Hepatocyte (in vitro differentiated cells): Measurements from ENCODE around the gene MCRS1. TPM values are rescaled to one million over a fixed set of nuclear protein-coding genes. Genes with fewer than 3 reads are reported as not detected.

ENCODE experiments used
- DNase-seq: peaks from one replicate; pipeline ENCODE4 v3.0.0-alpha.2; 2016; ENCODE audit warnings: low spot score
- H2AFZ ChIP-seq: fragments of 200-600 bp; sonication (generic); 2 replicates; pipeline ENCODE4 v1.6.0; 2016; ENCODE audit warnings: antibody characterized with exemption, mild to moderate bottlenecking
- H3K27ac ChIP-seq: fragments of 200-600 bp; sonication (generic); 2 replicates; pipeline ENCODE4 v1.5.1; 2016; ENCODE audit warnings: mild to moderate bottlenecking
- H3K27me3 ChIP-seq: fragments of 200-600 bp; sonication (generic); 2 replicates; pipeline ENCODE4 v1.6.1; 2016
- H3K36me3 ChIP-seq: fragments of 200-600 bp; sonication (generic); replicated peaks from 2 replicates; pipeline ENCODE4 v1.5.1; 2016; ENCODE audit warnings: low read depth; ENCODE audit not compliant: insufficient read depth
- H3K4me1 ChIP-seq: fragments of 200-600 bp; sonication (generic); 2 replicates; pipeline ENCODE4 v1.5.1; 2016; ENCODE audit warnings: mild to moderate bottlenecking, moderate library complexity; ENCODE audit not compliant: insufficient read depth
- H3K4me2 ChIP-seq: fragments of 200-600 bp; sonication (generic); 2 replicates; pipeline ENCODE4 v1.6.0; 2016
- H3K4me3 ChIP-seq: fragments of 200-600 bp; sonication (generic); 2 replicates; pipeline ENCODE4 v1.5.1; 2016; ENCODE audit warnings: mild to moderate bottlenecking
- H3K79me2 ChIP-seq: fragments of 200-600 bp; sonication (generic); 2 replicates; pipeline ENCODE4 v1.6.0; 2017; ENCODE audit warnings: mild to moderate bottlenecking
- H3K9me2 ChIP-seq: fragments of 200-600 bp; sonication (generic); replicated peaks from 2 replicates; pipeline ENCODE4 v1.6.0; 2017; ENCODE audit warnings: mild to moderate bottlenecking; ENCODE audit not compliant: insufficient read depth
- H3K9me3 ChIP-seq: fragments of 200-600 bp; sonication (generic); 2 replicates; pipeline ENCODE4 v1.5.1; 2016; ENCODE audit warnings: low read depth, mild to moderate bottlenecking
- H4K20me1 ChIP-seq: fragments of 200-600 bp; sonication (generic); 2 replicates; pipeline ENCODE4 v1.6.0; 2016; ENCODE audit warnings: mild to moderate bottlenecking; ENCODE audit not compliant: insufficient read depth, poor library complexity, severe bottlenecking
- CTCF ChIP-seq: fragments of 200-600 bp; sonication (generic); IDR thresholded peaks from 2 replicates; pipeline ENCODE4 v1.5.1; 2016; ENCODE audit warnings: antibody characterized with exemption, mild to moderate bottlenecking; ENCODE audit not compliant: poor library complexity
- EZH2 ChIP-seq: fragments of 200-600 bp; sonication (generic); IDR thresholded peaks from 2 replicates; pipeline ENCODE4 v1.6.1; 2016; ENCODE audit warnings: antibody characterized with exemption, mild to moderate bottlenecking, borderline replicate concordance
- EZH2phosphoT487 ChIP-seq: fragments of 200-600 bp; sonication (generic); IDR thresholded peaks from one replicate; pipeline ENCODE4 v1.6.1; 2018; ENCODE audit warnings: antibody characterized with exemption, mild to moderate bottlenecking, low read depth, moderate library complexity; ENCODE audit not compliant: unreplicated experiment, severe bottlenecking
- WGBS: methylation state at CpG from one replicate; pipeline ENCODE4 v1.1.6; 2016; ENCODE audit warnings: low lambda C conversion rate; ENCODE audit errors: missing lambda C conversion rate; 5-methylcytosine and 5-hydroxymethylcytosine counted together
- polyA plus RNA-seq: library from polyadenylated mRNA; unstranded; fragments of >200 nt; fragmentation: Nextera tagmentation; extraction: Ambion mirVana; gene quantifications from 2 replicates; pipeline ENCODE4 v1.2.1, GENCODE V29; 2016
- total RNA-seq: library from RNA; depleted of rRNA; stranded (reverse); fragments of >200 nt; gene quantifications from 2 replicates; pipeline ENCODE4 v1.2.3, GENCODE V29; 2014

The MCRS1 gene
- total and polyA plus RNA-seq, 2 experiments from 2014 or later, result 51.4 to 57.7 TPM

- 91% methylated on average over 10 of the region's 10 CpGs for WGBS
- Histone ChIP-seq H3K79me2 (no peaks in the 10 kb centered on the region), H3K27me3 (peaks cover 30% of the 10 kb centered on the region), H3K4me1 (peaks cover 9% of the 10 kb centered on the region), H4K20me1 (no peaks in the 10 kb centered on the region), H3K4me2 (no peak overlapping the region), H3K9me2 (no peaks in the 10 kb centered on the region), H3K9me3 (no peaks in the 10 kb centered on the region), H3K36me3 (no peaks in the 10 kb centered on the region), H3K4me3 (no peak overlapping the region), H2AFZ (no peak overlapping the region), H3K27ac (no peak overlapping the region)
- TF ChIP-seq EZH2phosphoT487, result no peak
- TF ChIP-seq CTCF, result no peak
- no peak for TF ChIP-seq EZH2
- no peak for DNase-seq
Measured at GRCh38 chr12:49533331-49533730, 34.6 kb downstream of the MCRS1 start.

GRCh38 chr12:49531745-49532144, 36.2 kb downstream of the MCRS1 start:
- Histone ChIP-seq H3K4me2 (no peak overlapping the region), H3K4me3 (no peak overlapping the region), H3K27me3 (peaks cover 15% of the 10 kb centered on the region), H3K36me3 (no peaks in the 10 kb centered on the region), H2AFZ (no peak overlapping the region), H3K9me2 (no peaks in the 10 kb centered on the region), H3K9me3 (no peaks in the 10 kb centered on the region), H3K4me1 (no peaks in the 10 kb centered on the region), H3K79me2 (no peaks in the 10 kb centered on the region), H3K27ac (no peak overlapping the region), H4K20me1 (no peaks in the 10 kb centered on the region)
- TF ChIP-seq CTCF (no peak), EZH2phosphoT487 (no peak), EZH2 (no peak)
- DNase-seq, result no peak
- WGBS, result 87% methylated on average over 2 of the region's 2 CpGs

- H3K9me3 ChIP-seq, result no peaks in the 10 kb centered on the region
- H3K4me2 ChIP-seq, result no peak overlapping the region
- H3K27me3 ChIP-seq, result no peaks in the 10 kb centered on the region
- H4K20me1 ChIP-seq, result no peaks in the 10 kb centered on the region
- WGBS, result 90% methylated on average over 1 of the region's 1 CpG
- H2AFZ ChIP-seq, result no peak overlapping the region
- H3K36me3 ChIP-seq, result no peaks in the 10 kb centered on the region
- no peak overlapping the region for H3K4me3 ChIP-seq
- H3K9me2 ChIP-seq, result no peaks in the 10 kb centered on the region
- H3K79me2 ChIP-seq, result no peaks in the 10 kb centered on the region
- no peaks in the 10 kb centered on the region for H3K4me1 ChIP-seq
- H3K27ac ChIP-seq, result no peak overlapping the region
- TF ChIP-seq EZH2phosphoT487 (no peak), CTCF (no peak), EZH2 (no peak)
- no peak for DNase-seq
Measured at GRCh38 chr12:49529414-49529813, 38.5 kb downstream of the MCRS1 start.
